HG03025 (cell line): ENCODE data around the gene C20orf96.

Source experiments
- ATAC-seq: cut with Tn5 transposase; IDR thresholded peaks from one replicate; pipeline ENCODE4 v1.9.1; 2021; ENCODE audit warnings: mild to moderate bottlenecking, moderate library complexity; ENCODE audit not compliant: unreplicated experiment, low FRiP score

Gene C20orf96

GRCh38 chr20:312866-313265, 22.3 kb upstream of the C20orf96 start:
- no peak for ATAC-seq

GRCh38 chr20:312067-312466, 21.5 kb upstream of the C20orf96 start:
- ATAC-seq, result no peak

GRCh38 chr20:311609-312008, 21.1 kb upstream of the C20orf96 start:
- ATAC-seq, result no peak

- ATAC-seq, result no peak
Measured at GRCh38 chr20:310645-311044, 20.1 kb upstream of the C20orf96 start.

GRCh38 chr20:309841-310644, 19.5 kb upstream of the C20orf96 start:
- no peak for ATAC-seq

GRCh38 chr20:309306-309840, 18.8 kb upstream of the C20orf96 start:
- ATAC-seq, result no peak

GRCh38 chr20:308427-309038, 18.0 kb upstream of the C20orf96 start:
- no peak for ATAC-seq

GRCh38 chr20:305745-306144, 15.2 kb upstream of the C20orf96 start:
- ATAC-seq, result no peak

GRCh38 chr20:301886-302848, 11.6 kb upstream of the C20orf96 start:
- ATAC-seq, result no peak

GRCh38 chr20:300345-300990, 9.9 kb upstream of the C20orf96 start:
- no peak for ATAC-seq

- ATAC-seq, result no peak
Measured at GRCh38 chr20:298776-299391, 8.3 kb upstream of the C20orf96 start.

- ATAC-seq, result peak; percentile 28
Measured at GRCh38 chr20:297925-298775, 7.6 kb upstream of the C20orf96 start.

- ATAC-seq, result peak; percentile 77
Measured at GRCh38 chr20:297098-297924, 6.8 kb upstream of the C20orf96 start, which contains the start of gene ZCCHC3. Gene ZCCHC3 (plus strand): TSS chr20:297570. CDS start chr20:297587, 17 bp downstream.

- no peak for ATAC-seq
Measured at GRCh38 chr20:295804-296203, 5.3 kb upstream of the C20orf96 start.

GRCh38 chr20:294602-295001, 4.1 kb upstream of the C20orf96 start:
- no peak for ATAC-seq

GRCh38 chr20:289693-290083, 862 bp downstream of the C20orf96 start:
- no peak for ATAC-seq

GRCh38 chr20:288956-289692, 1.4 kb downstream of the C20orf96 start:
- no peak for ATAC-seq
